Mammary epithelial cell (primary cell): ENCODE results near the gene ANXA9.

Source experiments
- CTCF ChIP-seq, 2 donors: IDR thresholded peaks in 1 of 2; conservative IDR thresholded peaks in 1 of 2; 2 replicates each; pipeline ENCODE4 v1.5.1; 2011 to 2012; ENCODE audit warnings: inconsistent platforms in 2 of 2, low read length in 2 of 2, mild to moderate bottlenecking in 2 of 2, control low read depth in 1 of 2, low read depth in 1 of 2; ENCODE audit not compliant: insufficient read depth in 1 of 2; ENCODE audit errors: extremely low read depth in 1 of 2
- EZH2 ChIP-seq: IDR thresholded peaks from 2 replicates; pipeline ENCODE4 v1.6.1; 2012; ENCODE audit warnings: low read length, inconsistent platforms, borderline replicate concordance

- no peak for TF ChIP-seq CTCF (conservative IDR thresholded peaks at IDR 0.05 in 1 of 2, IDR thresholded peaks at IDR 0.05 in 1 of 2; ENCODE audit: extremely low read depth in 1 of 2, insufficient read depth in 1 of 2, low read depth in 1 of 2, low read length in 2 of 2)
- TF ChIP-seq EZH2 = no peak
Observed at GRCh38 chr1:151013518-151013917, 31.4 kb downstream of the ANXA9 start.
